HPDE6-E6E7 (cell line): ENCODE data around the gene STEAP3.
"Not testable (repeated sequence)": the region's sequence is repeated elsewhere in the genome, so short reads cannot be mapped to it uniquely, and the experiment has no call there.

Source experiments
- DNase-seq: peaks from one replicate; pipeline ENCODE4 v3.0.0; 2011; ENCODE audit warnings: missing footprints; ENCODE audit errors: extremely low spot score

Gene STEAP3

DNA sequence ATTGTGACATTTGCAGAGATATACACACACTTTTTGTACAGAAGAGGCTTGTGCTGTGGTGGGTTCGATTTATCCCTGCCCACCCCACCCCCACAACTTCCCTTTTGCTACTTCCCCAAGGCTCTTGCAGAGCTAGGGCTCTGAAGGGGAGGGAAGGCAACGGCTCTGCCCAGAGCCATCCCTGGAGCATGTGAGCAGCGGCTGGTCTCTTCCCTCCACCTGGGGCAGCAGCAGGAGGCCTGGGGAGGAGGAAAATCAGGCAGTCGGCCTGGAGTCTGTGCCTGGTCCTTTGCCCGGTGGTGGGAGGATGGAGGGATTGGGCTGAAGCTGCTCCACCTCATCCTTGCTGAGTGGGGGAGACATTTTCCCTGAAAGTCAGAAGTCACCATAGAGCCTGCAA lies 40.0 kb downstream of the STEAP3 start:
- DNase-seq = no peak

DNA sequence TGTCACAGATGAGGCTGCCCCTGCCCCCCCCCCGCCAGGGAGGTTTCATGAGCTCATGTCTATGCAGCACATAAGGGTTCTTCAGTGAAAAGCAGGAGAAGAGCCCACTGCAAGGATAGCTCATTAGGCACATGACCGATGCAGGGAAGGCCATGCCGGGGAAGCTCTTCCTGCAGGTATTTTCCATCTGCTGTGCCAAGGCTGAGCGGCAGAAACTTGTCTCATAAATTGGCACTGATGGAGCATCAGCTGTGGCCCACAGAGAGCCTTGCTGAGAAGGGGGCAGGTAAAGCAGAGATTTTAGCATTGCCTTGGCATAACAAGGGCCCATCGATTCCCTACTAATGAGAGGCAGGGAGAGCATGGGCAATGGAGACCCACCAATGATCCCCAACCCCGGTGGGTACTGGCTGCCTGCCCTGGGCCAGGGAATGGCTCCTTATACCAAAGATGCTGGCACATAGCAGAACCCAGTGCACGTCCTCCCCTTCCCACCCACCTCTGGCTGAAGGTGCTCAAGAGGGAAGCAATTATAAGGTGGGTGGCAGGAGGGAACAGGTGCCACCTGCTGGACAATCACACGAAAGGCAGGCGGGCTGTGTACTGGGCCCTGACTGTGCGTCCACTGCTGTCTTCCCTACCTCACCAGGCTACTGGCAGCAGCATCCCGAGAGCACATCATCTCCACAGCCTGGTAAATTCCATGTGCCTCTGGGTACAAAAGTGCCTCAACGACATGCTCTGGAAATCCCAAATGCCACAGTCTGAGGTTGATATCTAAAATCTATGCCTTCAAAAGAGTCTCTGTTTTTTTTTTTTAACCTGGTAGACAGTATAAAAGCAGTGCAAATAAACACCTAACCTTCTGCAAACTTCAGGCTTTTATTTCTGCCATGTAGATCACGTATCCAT lies 41.4 kb downstream of the STEAP3 start:
- peak; percentile 67 for DNase-seq

DNA sequence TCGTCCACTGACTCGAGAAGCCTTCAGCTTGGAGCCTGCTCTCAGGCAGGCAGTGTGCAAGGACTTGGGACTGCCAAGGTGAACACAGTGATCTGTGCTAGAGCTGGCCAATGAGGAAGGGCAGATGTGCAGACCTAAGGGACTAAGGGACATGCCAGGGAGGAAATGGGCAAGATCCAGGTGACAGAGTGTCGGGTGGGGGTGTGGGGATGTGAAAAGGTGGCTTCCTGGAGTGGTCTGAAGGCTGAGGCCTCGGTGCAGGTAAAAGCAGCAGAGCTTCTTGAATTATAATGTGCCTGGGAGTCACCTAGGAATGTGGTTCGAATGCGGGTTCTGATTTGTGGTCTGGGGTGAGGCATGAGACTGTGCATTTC lies 42.0 kb downstream of the STEAP3 start:
- no peak for DNase-seq

DNA sequence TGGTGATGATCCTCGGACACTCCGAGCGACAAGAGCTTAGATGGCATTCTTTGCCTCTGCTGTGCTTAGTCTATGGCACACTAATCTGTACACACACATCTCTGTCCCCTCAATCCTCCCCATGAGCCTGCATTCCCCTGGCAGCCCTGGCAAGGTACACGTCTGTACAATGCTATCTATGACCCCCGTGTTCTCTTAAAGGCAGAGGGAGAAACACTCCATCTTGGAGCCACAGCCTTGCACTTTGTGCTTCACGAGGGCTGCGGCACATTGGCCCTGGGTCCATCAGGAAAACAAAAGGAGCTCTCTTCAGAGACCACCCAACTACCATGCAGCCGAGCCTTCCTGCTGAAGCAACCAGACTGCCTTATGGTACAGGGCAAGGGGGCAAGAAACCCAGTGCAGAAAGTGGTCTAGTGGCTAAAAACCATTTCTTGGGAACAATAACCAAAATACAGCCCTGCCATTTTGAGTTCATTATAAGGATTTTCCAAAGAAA lies 42.5 kb downstream of the STEAP3 start:
- DNase-seq = no peak

DNA sequence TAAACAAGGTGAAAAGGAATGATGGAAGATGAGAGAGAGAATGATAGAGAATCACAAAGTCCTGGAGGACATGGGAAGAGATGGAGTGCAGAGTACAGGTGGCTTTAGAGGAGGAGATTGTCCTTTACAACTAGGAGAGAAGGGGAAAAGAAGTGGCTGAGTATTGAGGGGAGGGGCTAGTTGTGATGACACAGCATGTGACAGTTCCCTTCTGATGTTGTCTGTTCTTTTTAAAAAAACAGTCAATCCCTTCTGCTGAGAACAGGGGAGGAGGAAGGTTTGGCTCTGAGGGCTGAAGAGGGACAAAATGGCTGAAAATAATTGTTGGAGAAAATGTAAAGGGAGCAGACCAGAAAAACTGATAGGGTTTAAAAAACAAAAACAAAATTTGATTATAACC lies 44.0 kb downstream of the STEAP3 start:
- no peak for DNase-seq

DNA sequence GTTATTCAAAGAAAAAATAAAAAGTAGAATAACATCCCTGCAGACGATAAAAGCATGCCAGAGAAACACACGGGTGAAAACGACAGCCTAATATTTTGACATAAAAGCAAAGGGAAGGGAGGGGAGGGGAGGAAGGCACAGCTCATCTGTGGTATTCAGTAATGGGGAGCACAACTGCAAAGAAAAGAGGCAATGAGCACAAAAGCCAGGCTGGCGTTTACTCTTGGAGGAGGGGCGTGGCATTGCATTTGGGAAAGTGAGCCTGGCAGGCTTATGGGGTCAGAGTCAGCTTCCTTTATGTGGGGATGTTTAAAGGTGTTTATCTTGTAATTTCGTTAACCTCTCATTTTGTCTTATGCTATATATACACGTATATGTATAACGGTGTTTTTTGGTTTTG lies 53.2 kb downstream of the STEAP3 start:
- no peak for DNase-seq

DNA sequence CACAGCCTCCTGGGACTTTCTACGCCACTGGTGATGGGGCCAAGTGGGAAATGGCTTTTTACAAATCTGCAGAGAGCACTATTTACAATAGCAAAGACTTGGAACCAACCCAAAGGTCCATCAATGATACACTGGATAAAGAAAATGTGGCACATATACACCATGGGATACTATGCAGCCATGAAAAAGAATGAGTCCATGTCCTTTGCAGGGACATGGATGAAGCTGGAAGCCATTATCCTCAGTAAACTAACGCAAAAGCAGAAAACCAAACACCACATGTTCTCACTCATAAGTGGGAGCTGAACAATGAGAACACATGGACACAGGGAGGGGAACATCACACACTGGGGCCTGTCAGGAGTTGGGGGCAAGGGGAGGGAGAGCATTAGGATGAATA lies 54.8 kb downstream of the STEAP3 start:
- DNase-seq = not testable (repeated sequence)

DNA sequence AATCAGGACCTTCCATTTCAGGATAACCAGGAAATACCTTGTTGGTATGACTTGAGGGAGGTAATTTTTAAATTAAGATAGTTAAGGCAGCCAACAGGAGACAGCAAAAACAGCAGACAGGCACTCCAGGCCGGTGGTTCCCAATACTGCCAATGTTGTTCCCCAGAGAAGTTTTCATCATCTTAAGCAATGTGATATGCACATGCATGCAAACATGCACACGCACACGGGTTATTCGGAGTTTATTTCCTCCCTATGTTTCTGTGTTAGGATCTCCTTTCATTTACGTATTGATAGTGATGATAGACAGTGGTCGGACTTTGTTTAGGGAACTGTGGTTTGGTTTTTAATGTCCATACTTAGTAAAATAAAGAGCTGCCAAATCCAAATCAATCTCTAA lies 55.3 kb downstream of the STEAP3 start:
- no peak for DNase-seq

GRCh38 chr2:119279666-119280065 lies 56.0 kb downstream of the STEAP3 start:
- no peak for DNase-seq

- no peak for DNase-seq
Measured at GRCh38 chr2:119280680-119281079, 57.0 kb downstream of the STEAP3 start.

DNA sequence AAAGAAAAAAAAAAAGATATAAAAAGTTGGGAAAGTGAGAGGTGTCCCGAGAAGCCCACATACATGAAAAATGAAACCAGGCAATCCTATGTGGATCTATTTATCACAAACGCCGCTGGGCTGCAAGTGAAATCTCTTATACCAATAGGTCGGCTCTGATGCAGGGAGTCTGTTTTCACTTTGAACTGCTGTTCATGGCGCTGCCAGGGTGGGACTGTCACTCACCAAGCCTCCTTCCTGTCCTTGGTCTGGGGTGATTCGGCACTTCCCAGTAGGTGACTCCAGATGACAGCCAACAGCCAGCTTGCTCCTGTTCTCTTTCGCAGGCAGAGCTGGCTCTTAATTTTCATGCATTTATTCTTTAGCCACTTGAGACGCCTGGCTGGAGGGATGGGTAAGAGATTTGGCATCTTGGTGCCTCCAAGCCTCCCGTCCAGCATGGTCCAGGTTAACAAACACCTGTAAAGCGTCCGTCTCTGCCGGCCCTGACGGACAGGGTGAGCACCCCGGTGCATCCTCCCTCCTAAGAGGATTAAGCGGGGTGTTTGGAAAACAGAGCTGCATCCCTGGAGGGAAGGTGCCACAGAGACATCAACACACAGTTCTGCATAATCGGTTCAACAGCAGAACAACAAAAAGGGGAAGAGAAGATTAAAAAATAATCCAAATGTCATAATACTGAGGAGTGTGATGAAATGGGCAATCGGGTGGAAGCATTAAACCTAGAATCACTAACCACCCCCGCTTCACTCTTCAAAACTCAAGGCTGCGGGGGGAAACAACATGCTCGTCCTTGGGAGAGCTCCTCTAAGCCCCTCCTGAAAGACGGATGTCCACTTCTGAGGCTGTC lies 58.7 kb downstream of the STEAP3 start:
- no peak for DNase-seq

DNA sequence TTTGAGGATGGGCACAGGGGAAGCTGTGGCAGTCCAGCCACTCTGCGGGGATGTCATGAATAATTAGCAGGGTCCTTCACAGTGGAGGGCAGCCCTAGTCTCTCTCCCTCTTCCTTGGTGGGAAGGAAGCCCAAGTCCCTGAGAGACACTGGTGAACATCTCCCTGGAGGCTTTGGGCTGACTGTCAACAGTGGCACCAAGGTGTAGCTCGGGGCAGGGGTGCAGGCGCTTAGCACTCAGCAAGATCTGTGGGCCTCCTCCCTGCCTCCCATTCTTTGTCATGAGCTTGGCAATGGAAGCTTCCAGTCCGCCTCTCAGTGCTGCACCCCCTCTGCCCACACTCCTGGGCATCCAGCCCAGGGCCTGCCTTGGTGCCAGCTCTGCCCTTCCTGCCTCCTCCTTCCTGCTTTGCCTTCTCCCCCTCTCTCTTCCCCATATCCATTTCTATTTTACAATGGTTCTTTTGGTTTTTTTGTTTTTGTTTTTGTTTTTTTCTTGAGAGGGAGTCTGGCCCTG lies 59.4 kb downstream of the STEAP3 start:
- no peak for DNase-seq

GRCh38 chr2:119283873-119284331 lies 60.3 kb downstream of the STEAP3 start:
- peak; percentile 72 for DNase-seq

DNA sequence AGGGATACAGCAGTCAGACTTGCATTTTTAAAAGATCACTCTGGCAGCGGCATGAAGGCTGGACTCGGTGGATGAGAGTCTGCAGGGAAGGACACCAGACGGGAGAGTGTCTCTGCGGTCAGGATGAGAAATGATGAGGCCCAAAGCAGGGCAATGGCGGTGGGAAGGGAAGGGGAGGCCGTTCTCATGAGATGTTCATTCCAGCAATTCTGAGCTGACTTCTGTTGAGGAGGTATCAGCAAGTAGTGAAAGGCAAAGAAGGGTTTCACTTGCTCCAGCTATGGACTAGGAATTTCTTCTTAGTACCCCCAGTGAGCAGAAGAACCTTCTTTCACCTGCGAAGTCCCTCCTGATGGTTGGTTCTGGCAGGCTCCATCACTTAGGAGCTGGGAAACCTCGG lies 63.0 kb downstream of the STEAP3 start:
- no peak for DNase-seq

GRCh38 chr2:119288576-119288975 lies 64.9 kb downstream of the STEAP3 start:
- no peak for DNase-seq

- DNase-seq = no peak
Measured at GRCh38 chr2:119289093-119289492, 65.5 kb downstream of the STEAP3 start.

- DNase-seq = no peak
Measured at GRCh38 chr2:119289642-119290041, 66.0 kb downstream of the STEAP3 start.

DNA sequence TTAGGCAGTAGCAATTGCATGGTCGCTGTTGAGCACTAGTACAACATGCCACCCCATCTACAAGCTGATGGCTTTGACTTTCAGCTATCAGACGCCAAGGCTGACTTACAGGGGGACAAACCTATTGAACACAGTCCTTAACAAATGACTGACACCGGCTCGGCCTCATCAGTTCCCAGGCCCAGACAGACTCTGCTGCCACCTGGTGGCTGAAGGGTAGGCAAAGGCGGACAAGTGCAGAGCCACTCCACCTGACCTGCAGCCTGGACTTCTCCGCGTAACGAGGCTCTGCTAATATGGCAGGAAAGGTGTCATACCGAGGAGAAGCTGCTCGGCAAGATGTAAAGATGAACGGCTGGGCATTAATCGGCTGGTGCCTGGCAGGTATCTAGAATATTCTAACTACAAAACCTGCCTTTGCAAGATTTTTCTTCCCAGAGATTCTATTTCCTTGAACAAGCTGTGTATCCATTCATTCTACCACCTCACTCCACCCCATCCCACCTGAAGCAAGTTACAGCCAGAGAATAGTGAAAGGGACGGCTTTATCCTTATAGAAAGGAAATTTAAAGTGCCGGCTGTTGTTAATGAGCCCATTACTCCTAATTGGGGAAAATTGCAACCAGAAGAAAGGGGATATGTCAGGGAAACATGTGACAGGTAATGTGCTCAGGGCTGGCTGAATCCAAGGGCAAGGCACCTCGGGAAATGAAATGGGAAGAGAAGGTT lies 67.4 kb downstream of the STEAP3 start:
- DNase-seq = peak; percentile 82

GRCh38 chr2:119291588-119292167 lies 68.0 kb downstream of the STEAP3 start:
- no peak for DNase-seq

DNA sequence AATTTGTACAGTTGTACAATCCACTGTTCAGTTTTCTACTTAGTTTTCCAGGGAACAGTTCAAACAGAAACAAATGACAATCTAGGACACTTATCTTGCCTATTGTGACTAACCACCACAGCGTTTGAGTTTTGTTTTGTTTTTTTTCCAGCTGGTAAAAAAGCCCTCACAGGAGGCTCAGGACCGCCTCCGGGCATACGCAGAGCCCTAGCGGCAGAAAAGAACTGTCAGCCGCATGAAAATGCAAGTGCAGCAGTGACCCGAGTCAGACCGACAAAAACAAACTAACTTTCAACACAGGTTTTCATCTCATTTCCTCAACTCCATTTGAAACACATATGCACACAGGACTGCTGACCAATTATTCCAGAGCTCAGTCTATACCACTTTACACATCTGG lies 68.6 kb downstream of the STEAP3 start:
- no peak for DNase-seq

- DNase-seq = no peak
Measured at GRCh38 chr2:119293254-119293653, 69.6 kb downstream of the STEAP3 start.
